ENCODE measurements around the gene XPNPEP3.

The XPNPEP3 gene

DNA sequence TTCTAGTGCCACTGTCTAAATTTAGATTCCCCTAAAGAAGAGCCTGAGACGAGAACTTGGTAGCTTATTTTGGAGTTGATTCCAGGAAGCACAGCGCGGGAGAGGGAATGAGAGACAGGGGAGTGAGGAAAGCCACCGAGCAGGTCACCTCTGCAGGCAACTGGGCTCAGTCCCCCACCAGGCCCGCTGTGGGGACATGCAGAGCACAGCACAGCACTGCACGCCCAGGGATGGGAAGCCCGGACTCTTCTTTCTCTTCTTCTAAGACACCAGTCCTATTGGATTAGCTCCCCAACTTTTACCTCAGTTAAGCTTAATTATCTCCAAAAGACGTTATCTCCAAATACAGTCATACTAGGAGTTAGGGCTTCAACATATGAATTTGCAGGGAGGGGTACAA, 122.9 kb downstream of the XPNPEP3 start:
- in situ Hi-C loops (cut with MboI; ENCODE audit: low sequenced_read_pairs) = no loop called here
